UCSD-AML1 (cell line): ENCODE measurements around the gene CDH24.

Experiments used
- DNase-seq: peaks from one replicate; lab custom pipeline; 2025; ENCODE audit not compliant: unreplicated experiment; lab: John Stamatoyannopoulos, UW

CDH24 gene

GRCh38 chr14:23045419-23046357 is 11.6 kb downstream of the CDH24 start:
- no peak for DNase-seq

- DNase-seq, result no peak
Measured at GRCh38 chr14:23044840-23045239, 12.5 kb downstream of the CDH24 start.

GRCh38 chr14:23043754-23044153 is 13.6 kb downstream of the CDH24 start:
- no peak for DNase-seq

- DNase-seq, result no peak
Measured at GRCh38 chr14:23043145-23043544, 14.2 kb downstream of the CDH24 start.

- no peak for DNase-seq
Measured at GRCh38 chr14:23042162-23042965, 15.0 kb downstream of the CDH24 start, which contains the start of gene PSMB11. PSMB11 (plus strand) TSS chr14:23042212; CDS start chr14:23042226, 14 bp downstream.

- DNase-seq, result no peak
Measured at GRCh38 chr14:23041729-23042128, 15.6 kb downstream of the CDH24 start.

GRCh38 chr14:23040100-23040499 is 17.2 kb downstream of the CDH24 start:
- no peak for DNase-seq

- DNase-seq, result no peak
Measured at GRCh38 chr14:23035303-23036144, 21.8 kb downstream of the CDH24 start.

GRCh38 chr14:23034498-23035302 is 22.6 kb downstream of the CDH24 start, which contains the start of gene PSMB5:
PSMB5 (minus strand) TSS chr14:23034900; CDS start chr14:23034881, 19 bp downstream.
- no peak for DNase-seq

GRCh38 chr14:23033801-23034497 is 23.4 kb downstream of the CDH24 start:
- no peak for DNase-seq

- no peak for DNase-seq
Measured at GRCh38 chr14:23033251-23033727, 24.0 kb downstream of the CDH24 start.

- no peak for DNase-seq
Measured at GRCh38 chr14:23030936-23031335, 26.4 kb downstream of the CDH24 start.

GRCh38 chr14:23028799-23029198 is 28.5 kb downstream of the CDH24 start:
- DNase-seq, result no peak

GRCh38 chr14:23025151-23025814 is 32.0 kb downstream of the CDH24 start:
- no peak for DNase-seq

GRCh38 chr14:23024612-23025075 is 32.7 kb downstream of the CDH24 start:
- no peak for DNase-seq

GRCh38 chr14:23023795-23024152 is 33.5 kb downstream of the CDH24 start:
- no peak for DNase-seq

- DNase-seq, result no peak
Measured at GRCh38 chr14:23023022-23023794, 34.1 kb downstream of the CDH24 start.

- no peak for DNase-seq
Measured at GRCh38 chr14:23021889-23022442, 35.4 kb downstream of the CDH24 start.
